Measurements from ENCODE around the gene PNPLA8.

PNPLA8 gene

DNA sequence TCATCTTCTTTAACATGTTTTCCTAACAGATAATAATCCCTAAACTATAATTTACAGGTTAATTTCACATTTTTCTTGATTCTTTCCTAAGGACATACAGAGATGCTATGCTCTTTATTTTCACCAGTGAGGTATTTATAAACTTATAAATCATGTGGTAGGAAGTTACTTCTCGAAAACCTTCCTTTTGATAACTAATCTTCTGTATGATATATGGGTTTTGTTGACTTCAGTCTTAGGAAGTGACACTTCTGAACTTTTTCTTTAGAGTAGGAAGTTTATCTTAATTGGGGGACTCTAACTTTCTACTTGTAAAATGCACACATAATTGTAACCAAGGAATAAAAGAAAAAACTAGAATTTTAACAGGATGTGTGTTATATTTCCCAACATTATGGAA lies 9.8 kb upstream of the PNPLA8 start:
- Histone ChIP-seq H3K36me3 (ENCODE audit: insufficient read depth, low read length) (no peaks in the 10 kb centered on the region), H3K9ac (ENCODE audit: low read depth, low read length, poor library complexity, severe bottlenecking) (no peak overlapping the region), H3K4me1 (ENCODE audit: insufficient read depth, low read length, poor library complexity, severe bottlenecking) (no peaks in the 10 kb centered on the region), H3F3A (ENCODE audit: low read depth) (no peaks in the 10 kb centered on the region), H3K9me3 (ENCODE audit: insufficient read depth, low read depth, low read length) (no peaks in the 10 kb centered on the region), H3K27me3 (ENCODE audit: insufficient read depth, low read length, poor library complexity, severe bottlenecking) (no peaks in the 10 kb centered on the region), H3K4me2 (ENCODE audit: low read depth, low read length, poor library complexity, severe bottlenecking) (no peak overlapping the region), H2AFZ (ENCODE audit: low read length) (no peak overlapping the region), H3K9me2 (replicated peaks; ENCODE audit: low read depth, low read length) (no peaks in the 10 kb centered on the region), H3K79me2 (ENCODE audit: insufficient read depth, low read length) (no peaks in the 10 kb centered on the region), H4K20me1 (ENCODE audit: insufficient read depth, low read length, poor library complexity, severe bottlenecking) (no peaks in the 10 kb centered on the region), H3K4me3 (ENCODE audit: low read length, poor library complexity, severe bottlenecking) (no peak overlapping the region)
- no peak for TF ChIP-seq EZH2phosphoT487 (IDR thresholded peaks at IDR 0.05; ENCODE audit: borderline replicate concordance)
- TF ChIP-seq, protein P1, sequence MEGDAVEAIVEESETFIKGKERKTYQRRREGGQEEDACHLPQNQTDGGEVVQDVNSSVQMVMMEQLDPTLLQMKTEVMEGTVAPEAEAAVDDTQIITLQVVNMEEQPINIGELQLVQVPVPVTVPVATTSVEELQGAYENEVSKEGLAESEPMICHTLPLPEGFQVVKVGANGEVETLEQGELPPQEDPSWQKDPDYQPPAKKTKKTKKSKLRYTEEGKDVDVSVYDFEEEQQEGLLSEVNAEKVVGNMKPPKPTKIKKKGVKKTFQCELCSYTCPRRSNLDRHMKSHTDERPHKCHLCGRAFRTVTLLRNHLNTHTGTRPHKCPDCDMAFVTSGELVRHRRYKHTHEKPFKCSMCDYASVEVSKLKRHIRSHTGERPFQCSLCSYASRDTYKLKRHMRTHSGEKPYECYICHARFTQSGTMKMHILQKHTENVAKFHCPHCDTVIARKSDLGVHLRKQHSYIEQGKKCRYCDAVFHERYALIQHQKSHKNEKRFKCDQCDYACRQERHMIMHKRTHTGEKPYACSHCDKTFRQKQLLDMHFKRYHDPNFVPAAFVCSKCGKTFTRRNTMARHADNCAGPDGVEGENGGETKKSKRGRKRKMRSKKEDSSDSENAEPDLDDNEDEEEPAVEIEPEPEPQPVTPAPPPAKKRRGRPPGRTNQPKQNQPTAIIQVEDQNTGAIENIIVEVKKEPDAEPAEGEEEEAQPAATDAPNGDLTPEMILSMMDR (conservative IDR thresholded peaks at IDR 0.05; ENCODE audit: low read length): no peak

DNA sequence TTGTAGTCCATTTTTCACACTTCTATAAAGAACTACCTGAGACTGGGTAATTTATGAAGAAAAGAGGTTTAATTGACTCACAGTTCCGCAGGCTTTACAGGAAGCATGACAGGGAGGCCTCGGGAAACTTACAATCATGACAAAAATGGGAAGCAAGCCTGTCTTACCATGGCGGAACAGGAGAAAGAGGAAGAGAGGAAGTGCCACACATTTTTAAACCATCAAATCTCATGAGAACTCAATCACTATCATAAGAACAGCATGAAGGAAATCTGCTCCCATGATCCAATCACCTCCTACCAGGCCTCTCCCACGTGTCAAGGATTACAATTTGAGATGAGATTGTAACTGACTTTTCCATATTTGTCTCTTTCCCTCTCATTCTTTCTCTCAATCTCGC lies 9.3 kb upstream of the PNPLA8 start:
- Histone ChIP-seq H3K36me3 (ENCODE audit: insufficient read depth, low read length) (no peaks in the 10 kb centered on the region), H3K4me2 (ENCODE audit: low read depth, low read length, poor library complexity, severe bottlenecking) (no peak overlapping the region), H3K4me3 (ENCODE audit: low read length, poor library complexity, severe bottlenecking) (no peak overlapping the region), H3K9me2 (replicated peaks; ENCODE audit: low read depth, low read length) (no peaks in the 10 kb centered on the region), H3K4me1 (ENCODE audit: insufficient read depth, low read length, poor library complexity, severe bottlenecking) (no peaks in the 10 kb centered on the region), H3F3A (ENCODE audit: low read depth) (no peaks in the 10 kb centered on the region), H3K79me2 (ENCODE audit: insufficient read depth, low read length) (no peaks in the 10 kb centered on the region), H2AFZ (ENCODE audit: low read length) (no peak overlapping the region), H4K20me1 (ENCODE audit: insufficient read depth, low read length, poor library complexity, severe bottlenecking) (no peaks in the 10 kb centered on the region), H3K9ac (ENCODE audit: low read depth, low read length, poor library complexity, severe bottlenecking) (no peak overlapping the region), H3K9me3 (ENCODE audit: insufficient read depth, low read depth, low read length) (no peaks in the 10 kb centered on the region), H3K27me3 (ENCODE audit: insufficient read depth, low read length, poor library complexity, severe bottlenecking) (no peaks in the 10 kb centered on the region)
- TF ChIP-seq, protein P1 (conservative IDR thresholded peaks at IDR 0.05; ENCODE audit: low read length): no peak
- no peak for TF ChIP-seq EZH2phosphoT487 (IDR thresholded peaks at IDR 0.05; ENCODE audit: borderline replicate concordance)

DNA sequence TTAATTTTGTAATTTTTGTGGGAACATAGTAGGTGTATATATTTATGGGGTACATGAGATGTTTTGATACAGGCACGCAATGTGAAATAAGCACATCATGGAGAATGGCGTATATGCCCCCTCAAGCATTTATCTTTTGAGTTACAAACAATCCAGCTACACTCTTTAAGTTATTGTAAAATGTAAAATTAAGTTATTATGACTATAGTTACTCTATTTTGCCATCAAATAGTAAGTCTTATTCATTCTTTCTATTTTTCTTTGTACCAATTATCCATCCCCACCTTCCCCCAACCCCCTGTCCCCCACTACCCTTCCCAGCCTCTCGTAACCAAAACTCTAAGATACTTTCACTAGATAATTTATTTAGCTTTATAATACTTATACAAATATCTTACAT lies 7.8 kb upstream of the PNPLA8 start:
- Histone ChIP-seq H3K4me1 (ENCODE audit: insufficient read depth, low read length, poor library complexity, severe bottlenecking) (no peaks in the 10 kb centered on the region), H3K9ac (ENCODE audit: low read depth, low read length, poor library complexity, severe bottlenecking) (no peak overlapping the region), H2AFZ (ENCODE audit: low read length) (no peak overlapping the region), H3K36me3 (ENCODE audit: insufficient read depth, low read length) (no peaks in the 10 kb centered on the region), H4K20me1 (ENCODE audit: insufficient read depth, low read length, poor library complexity, severe bottlenecking) (no peaks in the 10 kb centered on the region), H3K4me2 (ENCODE audit: low read depth, low read length, poor library complexity, severe bottlenecking) (no peak overlapping the region), H3K4me3 (ENCODE audit: low read length, poor library complexity, severe bottlenecking) (no peak overlapping the region), H3K79me2 (ENCODE audit: insufficient read depth, low read length) (no peaks in the 10 kb centered on the region), H3K27me3 (ENCODE audit: insufficient read depth, low read length, poor library complexity, severe bottlenecking) (no peaks in the 10 kb centered on the region), H3K9me3 (ENCODE audit: insufficient read depth, low read depth, low read length) (no peaks in the 10 kb centered on the region), H3F3A (ENCODE audit: low read depth) (no peaks in the 10 kb centered on the region), H3K9me2 (replicated peaks; ENCODE audit: low read depth, low read length) (no peaks in the 10 kb centered on the region)
- no peak for TF ChIP-seq EZH2phosphoT487 (IDR thresholded peaks at IDR 0.05; ENCODE audit: borderline replicate concordance)
- TF ChIP-seq, protein P1 (conservative IDR thresholded peaks at IDR 0.05; ENCODE audit: low read length): no peak

Data from Loucy (cell line).